Measurements from ENCODE around the gene SUFU.

DNA sequence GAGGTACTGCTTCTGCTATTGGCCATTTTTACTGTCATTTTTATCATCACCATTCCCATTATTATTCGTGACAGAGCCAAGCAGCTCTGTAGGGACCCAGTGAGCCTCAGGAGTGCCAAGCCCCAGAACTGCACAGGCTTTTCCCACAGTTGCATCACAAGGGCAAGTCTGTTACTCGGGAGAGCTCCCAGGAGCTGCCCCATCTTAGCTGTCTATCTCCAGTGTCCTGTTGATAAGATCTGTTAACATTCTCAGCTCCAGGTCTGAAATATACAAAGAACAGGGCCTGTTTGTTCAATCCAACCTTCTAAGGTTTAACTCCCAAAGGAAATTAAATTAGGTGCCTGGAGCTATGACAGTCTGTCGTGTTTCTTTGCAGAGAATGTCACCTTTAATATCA is 120.3 kb downstream of the SUFU start:
- TF ChIP-seq, protein P1, sequence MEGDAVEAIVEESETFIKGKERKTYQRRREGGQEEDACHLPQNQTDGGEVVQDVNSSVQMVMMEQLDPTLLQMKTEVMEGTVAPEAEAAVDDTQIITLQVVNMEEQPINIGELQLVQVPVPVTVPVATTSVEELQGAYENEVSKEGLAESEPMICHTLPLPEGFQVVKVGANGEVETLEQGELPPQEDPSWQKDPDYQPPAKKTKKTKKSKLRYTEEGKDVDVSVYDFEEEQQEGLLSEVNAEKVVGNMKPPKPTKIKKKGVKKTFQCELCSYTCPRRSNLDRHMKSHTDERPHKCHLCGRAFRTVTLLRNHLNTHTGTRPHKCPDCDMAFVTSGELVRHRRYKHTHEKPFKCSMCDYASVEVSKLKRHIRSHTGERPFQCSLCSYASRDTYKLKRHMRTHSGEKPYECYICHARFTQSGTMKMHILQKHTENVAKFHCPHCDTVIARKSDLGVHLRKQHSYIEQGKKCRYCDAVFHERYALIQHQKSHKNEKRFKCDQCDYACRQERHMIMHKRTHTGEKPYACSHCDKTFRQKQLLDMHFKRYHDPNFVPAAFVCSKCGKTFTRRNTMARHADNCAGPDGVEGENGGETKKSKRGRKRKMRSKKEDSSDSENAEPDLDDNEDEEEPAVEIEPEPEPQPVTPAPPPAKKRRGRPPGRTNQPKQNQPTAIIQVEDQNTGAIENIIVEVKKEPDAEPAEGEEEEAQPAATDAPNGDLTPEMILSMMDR (IDR thresholded peaks at IDR 0.05; ENCODE audit: insufficient read depth, low read length, poor library complexity, severe bottlenecking) = no peak
- TF ChIP-seq EZH2phosphoT487 (conservative IDR thresholded peaks at IDR 0.05; ENCODE audit: low read length) = no peak

Data from SU-DHL-6 (cell line).